Erythroblast (primary cell): ENCODE results near the gene SLC39A1.
A peak's percentile ranks its signal among the peaks of the same experiment; 100 is the strongest.

ENCODE experiments used
- DNase-seq, 2 experiments: peaks; one replicate each; lab custom pipeline; 2025; lab: John Stamatoyannopoulos, UW
- GATA1 ChIP-seq: IDR thresholded peaks from 2 replicates; pipeline ENCODE4 v1.6.1; 2011; ENCODE audit warnings: low read depth, mild to moderate bottlenecking, control low read depth, low read length, moderate library complexity
- POLR2A ChIP-seq: IDR thresholded peaks from 2 replicates; pipeline ENCODE4 v1.6.1; 2011; ENCODE audit warnings: mild to moderate bottlenecking, low read length

The SLC39A1 gene

DNA sequence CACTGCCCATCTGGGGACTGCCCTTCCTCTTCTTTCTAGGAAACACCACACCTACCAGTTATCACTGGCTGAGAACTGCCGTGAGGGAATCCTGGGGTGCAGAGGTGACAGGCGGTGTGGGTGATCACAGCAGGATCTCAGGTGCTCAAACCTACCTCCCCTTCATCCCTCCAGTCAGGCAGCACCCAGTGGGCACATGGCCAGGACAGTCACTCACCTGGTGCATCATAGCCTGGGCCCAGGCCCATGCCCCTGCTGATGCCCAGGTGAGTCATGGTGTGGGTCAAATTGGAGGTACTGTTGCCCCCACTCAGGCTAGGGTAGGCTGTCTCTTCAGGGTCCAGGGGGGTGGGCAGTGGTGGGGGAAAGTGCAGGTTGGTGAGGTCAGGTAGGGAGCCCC lies 11.5 kb downstream of the SLC39A1 start:
- no peak for DNase-seq
- TF ChIP-seq GATA1, result no peak
- TF ChIP-seq POLR2A, result no peak

DNA sequence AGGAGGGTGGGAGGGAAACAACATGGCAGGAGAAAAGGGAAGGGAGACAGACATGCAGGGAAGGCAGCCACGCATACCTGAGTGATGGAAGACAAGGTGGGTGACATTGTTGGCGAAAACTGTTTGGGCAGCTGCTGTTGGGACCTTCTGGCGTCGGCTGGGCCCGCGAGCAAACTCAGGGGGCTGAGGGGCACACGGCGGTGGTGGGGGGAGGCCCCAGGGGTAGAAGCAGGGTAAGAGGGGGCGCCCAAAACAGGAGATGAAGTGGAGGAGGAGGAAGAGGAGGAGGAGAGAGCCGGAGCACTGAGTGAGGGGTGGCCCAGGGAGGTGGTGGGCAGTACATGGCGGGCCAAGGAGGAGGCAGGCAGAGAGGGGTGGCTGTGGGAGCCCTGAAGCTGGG lies 12.2 kb downstream of the SLC39A1 start:
- TF ChIP-seq GATA1 (no peak), POLR2A (no peak)
- no peak for DNase-seq

DNA sequence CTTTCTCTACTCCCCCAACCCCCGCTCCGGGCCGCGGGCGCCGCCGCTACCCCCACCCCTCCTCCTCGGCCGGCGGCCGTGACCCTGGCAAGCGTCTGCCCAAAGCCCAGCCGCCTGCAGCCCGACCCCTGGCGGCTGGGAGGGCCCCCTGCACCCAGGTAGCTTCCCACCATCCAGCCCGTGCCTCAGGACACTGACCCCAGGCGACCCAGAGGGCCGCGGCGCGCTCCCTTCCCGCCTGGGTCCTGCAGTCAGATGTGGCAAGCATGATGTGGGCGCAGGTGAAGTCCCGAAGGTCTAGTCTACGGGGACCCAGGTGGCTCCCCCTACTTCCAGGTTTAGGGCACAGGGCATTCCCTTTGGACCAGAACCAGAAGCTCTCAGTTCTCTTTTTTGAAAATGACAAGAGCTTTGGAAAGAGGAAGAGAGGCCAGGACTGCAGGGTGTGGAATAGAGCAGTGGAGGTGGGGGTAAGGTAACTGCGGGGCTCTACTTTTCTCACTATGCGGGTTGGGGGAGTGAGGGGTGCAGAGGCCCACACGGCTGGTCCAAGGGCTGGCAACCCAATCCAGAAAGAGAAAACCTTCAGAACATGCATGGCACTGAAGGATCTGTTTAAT lies 16.6 kb downstream of the SLC39A1 start, which contains the start of gene DENND4B:
DENND4B (minus strand) TSS at position 97 of the 620 bp plus-strand sequence. CDS start 2,344 bp downstream, outside the sequence.
- DNase-seq, result peak; percentile 87 to 92
- TF ChIP-seq GATA1 (no peak), POLR2A (no peak)

DNA sequence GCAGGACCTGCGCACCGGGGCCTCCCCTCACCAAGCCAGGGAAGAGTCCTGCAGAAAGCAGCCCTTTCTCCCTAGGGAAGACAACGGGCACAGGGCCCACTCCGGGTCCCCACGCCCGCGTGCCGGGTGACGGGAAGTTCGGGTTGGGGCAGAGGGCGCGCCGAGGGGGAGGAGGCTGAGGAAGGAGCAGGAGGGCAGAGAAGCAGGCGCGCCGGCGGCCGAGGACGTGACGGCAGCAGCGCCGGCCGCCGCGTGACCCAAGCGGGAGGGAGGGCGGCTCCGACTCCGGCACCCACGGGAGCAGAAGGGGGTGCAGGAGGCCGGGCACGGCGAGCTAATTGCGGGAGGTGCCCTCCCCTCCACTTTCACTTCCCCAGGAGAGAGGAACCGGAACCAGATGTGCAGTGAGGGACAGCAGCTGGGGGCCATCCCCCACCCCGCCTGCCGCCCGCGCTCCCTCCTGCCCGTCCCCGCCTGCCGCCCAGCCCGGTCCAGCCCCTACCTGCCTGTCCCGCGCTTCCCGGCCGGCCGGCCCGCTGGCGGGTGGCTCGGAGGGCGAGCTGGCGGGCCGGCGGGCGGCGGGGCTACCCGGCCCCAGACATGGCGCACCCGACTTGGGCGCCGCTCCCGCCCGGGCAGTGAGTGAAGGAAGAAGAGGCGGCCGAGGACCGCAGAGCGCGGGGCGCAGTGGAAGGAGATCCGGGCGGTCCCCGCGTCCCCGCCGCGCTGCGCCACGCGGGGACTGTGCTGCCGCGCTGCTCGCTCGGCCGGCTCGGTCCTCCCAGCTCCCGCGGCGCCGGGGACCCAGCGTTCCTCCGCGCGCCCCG lies 17.3 kb downstream of the SLC39A1 start:
- peak; percentile 39 for TF ChIP-seq POLR2A
- no peak for TF ChIP-seq GATA1
- peak; percentile 74 to 85 for DNase-seq

DNA sequence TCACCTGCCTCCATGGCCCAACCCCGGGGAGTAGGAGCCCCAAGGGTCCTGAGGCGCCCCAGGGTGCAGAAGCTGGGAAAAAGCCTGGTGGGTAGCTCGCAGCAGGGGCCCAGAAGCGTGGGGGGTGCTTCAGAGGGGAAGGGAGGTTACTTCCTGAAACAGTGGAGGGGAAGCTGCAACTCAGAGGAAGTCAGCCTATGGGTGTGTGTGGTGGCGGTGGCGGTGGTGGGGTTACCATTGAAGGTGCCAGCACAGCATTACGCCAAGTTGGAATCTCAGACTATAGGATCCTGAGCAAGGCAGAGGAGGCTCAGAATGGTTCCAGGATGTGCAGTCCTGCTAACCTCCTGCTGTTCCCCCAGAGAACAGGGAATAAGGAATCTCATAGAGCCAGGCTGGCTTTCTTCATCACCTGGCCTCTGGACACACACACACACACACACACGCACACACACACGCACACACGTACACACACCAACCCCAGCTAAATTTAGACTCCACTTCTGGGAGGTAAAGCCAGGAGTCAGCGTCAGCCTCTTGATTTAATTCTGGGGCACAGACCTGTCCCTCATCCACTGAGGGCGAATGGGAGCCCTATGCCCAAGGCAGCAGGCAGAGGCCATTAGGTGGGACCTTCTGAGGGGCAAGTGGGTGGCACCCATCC lies 18.1 kb downstream of the SLC39A1 start:
- DNase-seq, result peak; percentile 51 to 52
- TF ChIP-seq POLR2A (no peak), GATA1 (no peak)

DNA sequence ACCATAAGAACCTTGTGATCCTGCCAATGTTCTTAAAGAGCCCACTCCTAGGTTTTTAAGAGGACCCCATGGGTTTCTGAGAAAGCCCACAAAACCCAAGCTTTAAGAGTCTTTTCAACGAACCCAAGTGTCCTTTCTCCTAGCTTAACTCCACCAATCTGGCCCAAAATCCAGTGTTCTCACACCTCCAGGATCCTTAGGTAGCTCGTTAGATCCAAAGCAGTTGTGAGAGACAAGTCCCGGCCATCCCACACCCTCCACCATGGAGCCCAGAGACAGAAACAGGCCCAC lies 18.6 kb downstream of the SLC39A1 start:
- no peak for TF ChIP-seq POLR2A
- TF ChIP-seq GATA1, result no peak
- no peak for DNase-seq

DNA sequence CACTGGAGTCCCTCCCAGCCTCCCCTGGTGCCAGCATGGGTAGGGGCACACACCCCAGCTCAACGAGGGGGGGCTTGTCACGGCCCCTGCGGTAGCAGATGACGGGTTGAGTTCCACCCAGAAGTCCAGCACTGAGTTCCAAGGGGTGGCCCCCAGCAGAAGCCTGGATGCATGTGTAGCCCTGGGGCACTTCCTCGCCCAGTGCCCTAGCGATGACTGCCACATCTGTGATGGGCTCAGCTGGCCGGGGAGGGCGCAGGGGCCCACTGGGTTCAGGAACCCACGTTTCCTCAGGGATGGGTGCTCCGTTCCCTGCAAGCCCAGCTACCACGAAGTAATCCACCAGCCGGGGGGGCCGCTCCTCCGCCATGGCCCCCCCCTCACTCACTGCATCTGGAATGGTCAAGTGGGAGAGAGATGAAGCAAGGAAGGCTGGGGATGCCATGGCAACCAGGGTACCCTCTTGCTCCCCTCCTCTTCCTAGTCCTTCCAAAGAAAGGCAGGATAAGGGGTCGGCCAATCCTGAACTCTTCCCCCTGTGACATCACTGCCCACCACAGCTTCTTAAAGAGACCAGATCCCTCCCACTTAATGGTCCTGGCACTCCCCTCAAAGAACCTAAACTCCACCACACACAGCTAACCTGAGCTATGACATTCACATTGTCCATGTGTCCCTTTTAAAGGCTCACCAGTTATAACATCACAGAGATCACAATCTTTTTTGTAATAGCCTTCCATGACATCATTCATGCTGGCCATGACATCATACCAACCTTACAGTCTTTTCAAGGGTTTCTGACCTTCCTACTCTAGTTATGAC lies 19.1 kb downstream of the SLC39A1 start:
- peak; percentile 42 to 47 for DNase-seq
- TF ChIP-seq POLR2A (no peak), GATA1 (no peak)

DNA sequence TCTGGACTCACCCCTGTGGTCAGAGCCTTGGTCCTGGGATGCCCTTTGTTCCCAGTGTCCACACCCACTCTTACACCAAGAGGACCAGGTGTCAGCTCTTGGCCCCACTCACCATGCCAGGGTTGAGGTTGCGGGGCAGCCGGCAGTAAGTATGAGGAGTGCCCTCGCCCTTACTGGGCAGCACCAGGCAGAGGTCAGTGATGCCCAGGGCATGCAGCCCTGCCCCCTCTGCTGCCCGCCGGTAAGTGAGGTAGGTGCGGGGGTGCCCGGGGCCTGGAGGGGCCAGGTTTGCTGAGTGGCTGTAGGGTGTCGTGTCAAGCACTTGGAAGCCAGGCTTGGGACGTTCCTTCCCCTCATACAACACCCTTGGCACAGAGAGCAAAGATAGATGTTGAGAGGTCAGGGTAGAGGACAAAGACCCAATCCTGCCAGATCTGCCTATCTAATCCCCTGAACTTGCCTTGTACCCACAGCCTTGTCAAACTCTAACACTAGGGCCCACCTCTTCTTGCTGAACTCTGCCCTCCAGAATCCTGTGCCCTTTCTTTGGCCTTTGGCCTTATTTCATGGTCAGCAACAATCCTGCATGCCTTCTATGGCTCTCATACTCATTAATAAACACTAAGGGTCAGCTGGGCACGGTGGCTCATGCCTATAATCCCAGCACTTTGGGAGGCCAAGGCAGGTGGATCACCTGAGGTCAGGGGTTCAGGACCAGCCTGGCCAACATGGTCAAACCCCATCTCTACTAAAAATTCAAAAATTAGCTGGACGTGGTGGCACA lies 20.4 kb downstream of the SLC39A1 start:
- no peak for DNase-seq
- TF ChIP-seq POLR2A, result no peak
- TF ChIP-seq GATA1, result no peak

DNA sequence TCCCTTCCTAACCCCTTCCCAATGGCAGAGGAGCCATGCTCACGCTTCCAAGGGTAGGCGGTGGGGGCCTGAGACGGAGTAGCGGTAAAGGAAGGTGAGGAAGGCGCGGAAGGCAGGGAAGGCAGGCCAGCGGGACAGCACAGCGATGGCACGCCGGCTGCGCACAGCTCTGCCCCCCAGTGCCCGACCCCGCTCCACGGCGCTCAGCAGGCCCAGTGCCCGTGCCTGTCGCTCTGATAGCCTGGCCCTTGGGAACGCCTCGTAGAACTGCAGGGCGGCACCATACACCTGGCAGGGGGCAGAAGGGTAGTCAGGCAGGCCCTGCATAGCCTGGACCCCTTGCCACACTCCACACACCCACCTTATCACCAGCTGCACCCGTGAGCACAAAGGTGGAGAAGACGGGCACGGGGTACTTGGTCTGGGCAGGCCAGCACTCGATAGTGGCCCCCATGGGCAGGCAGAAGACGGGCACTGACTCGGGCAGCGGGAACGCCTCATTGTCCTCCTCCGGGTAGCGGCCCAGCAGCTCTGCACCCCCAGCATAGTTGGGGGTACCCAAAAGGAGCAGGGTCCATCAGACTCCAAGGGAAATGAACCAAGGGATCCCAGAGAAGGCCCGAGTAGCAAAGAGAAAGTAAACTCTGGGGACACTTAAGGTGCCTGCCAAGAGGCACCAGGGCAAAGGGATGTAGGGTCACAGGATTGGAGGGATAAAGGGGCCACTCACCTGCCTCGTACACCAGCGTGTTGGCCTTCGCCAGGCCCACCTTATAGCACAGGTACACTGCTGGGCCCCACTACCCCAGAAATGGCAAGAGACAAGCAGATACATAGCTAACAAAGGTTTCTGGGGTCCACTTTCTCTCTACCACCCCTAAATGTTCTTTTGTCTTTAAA lies 21.3 kb downstream of the SLC39A1 start:
- no peak for DNase-seq
- no peak for TF ChIP-seq GATA1
- TF ChIP-seq POLR2A, result no peak

DNA sequence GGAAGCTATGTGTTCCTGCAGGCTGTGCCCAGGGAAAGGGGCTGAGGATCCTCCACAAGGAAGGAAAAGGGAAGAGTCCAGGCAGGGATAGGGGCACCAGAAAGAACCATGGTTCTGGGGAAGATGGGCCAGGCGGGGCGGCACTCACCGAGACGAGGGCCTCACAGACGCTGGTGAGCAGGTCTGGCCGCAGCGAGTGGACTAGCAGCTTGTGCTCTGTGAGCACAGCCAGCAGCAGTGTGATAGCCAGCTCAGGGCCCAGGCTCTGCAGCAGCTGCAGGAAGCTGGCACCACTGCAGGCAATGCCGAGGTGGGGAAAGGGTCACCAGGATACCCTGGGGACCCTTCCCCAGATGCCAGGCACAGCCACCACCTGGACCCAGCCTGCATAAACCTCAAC lies 22.6 kb downstream of the SLC39A1 start:
- TF ChIP-seq POLR2A (no peak), GATA1 (no peak)
- DNase-seq, result no peak

DNA sequence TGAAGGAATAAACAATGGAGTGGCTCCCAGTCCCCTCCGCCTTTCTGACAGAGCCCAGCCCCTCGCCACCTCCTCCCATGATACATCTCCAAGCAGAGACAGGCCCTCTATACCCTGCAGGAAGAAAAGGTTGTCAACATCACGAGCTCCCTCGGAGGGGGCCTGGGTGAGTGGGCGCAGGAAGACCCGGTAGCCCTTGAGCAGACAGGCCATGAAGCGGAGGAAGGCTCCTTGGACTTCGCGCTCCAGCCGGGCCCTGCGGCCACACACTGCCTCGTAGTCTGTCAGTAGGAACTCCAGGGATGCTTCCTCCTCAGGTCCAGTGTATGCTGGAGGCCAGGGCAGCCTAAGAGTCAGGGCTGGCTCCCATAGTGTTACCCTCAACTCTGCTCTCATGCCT lies 23.9 kb downstream of the SLC39A1 start:
- no peak for TF ChIP-seq POLR2A
- no peak for TF ChIP-seq GATA1
- DNase-seq, result no peak

DNA sequence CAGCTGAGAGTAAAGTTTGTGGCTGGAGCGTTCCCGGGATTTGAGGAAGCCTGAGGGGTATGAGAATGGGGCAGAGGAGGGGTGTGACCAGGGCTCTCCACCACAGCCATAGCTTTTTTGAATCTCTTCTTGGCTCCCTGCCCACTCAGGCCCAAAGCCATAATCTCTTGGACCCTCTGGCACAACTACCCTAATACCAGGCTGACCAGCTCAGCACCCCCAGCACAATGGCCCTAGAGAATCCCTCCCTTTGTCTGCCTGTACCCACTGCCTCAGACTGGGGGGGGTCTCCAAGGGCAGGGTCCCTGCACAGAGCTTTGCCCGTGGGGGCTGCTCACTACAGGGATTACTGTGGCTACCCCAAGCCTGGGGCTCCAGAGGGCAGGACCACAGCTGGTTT lies 24.3 kb downstream of the SLC39A1 start:
- TF ChIP-seq POLR2A (no peak), GATA1 (no peak)
- DNase-seq, result no peak
